CD4-positive, alpha-beta T cell (primary cell): Measurements from ENCODE around the gene ACMSD. TPM values are rescaled to one million over a fixed set of nuclear protein-coding genes. Genes with fewer than 3 reads are reported as not detected.

ENCODE experiments used
- ATAC-seq: fragments of 200-7000 bp; cut with Tn5 transposase; one replicate; pipeline ENCODE4 v1.10.0; 2022; ENCODE audit warnings: mild to moderate bottlenecking; ENCODE audit not compliant: poor library complexity
- CTCF ChIA-PET: fragments of 350-600 bp; sonication (Branson Sonifier 250); formaldehyde crosslinking; loops from one replicate; lab custom pipeline; 2021; ENCODE audit warnings: antibody characterized with exemption, inconsistent platforms; lab: Charles Lee
- POLR2A ChIA-PET: fragments of 350-600 bp; sonication (Branson Sonifier 250); formaldehyde crosslinking; loops from one replicate; lab custom pipeline; 2021; ENCODE audit warnings: antibody characterized with exemption, inconsistent platforms; lab: Charles Lee
- DNase-seq, 14 experiments: peaks; one replicate each; pipeline ENCODE4 v3.0.0-alpha.2; 2013 to 2020; ENCODE audit warnings: mixed read lengths in 2 of 14
- H3K27ac ChIP-seq, 2 donors: one replicate each; pipeline versions ENCODE4 v1.5.1 to v1.7.0; 2013; ENCODE audit warnings: low read length in 2 of 2, low read depth in 1 of 2, mild to moderate bottlenecking in 1 of 2
- H3K27me3 ChIP-seq, 2 experiments: 1 replicate in 1 of 2; 2 replicates in 1 of 2; pipeline versions ENCODE4 v1.6.1 to v1.7.0; 2013; ENCODE audit warnings: low read length in 2 of 2, control low read depth in 1 of 2, mild to moderate bottlenecking in 1 of 2, moderate library complexity in 1 of 2; ENCODE audit not compliant: insufficient read depth in 2 of 2, control insufficient read depth in 1 of 2
- H3K36me3 ChIP-seq: one replicate; pipeline ENCODE4 v1.6.1; 2013; ENCODE audit warnings: low read length, control low read depth; ENCODE audit not compliant: insufficient read depth
- H3K4me1 ChIP-seq: one replicate; pipeline ENCODE4 v1.6.1; 2013; ENCODE audit warnings: low read length, control low read depth; ENCODE audit not compliant: insufficient read depth
- H3K4me3 ChIP-seq: one replicate; pipeline ENCODE4 v1.5.1; 2013; ENCODE audit warnings: mild to moderate bottlenecking, low read length, moderate library complexity
- H3K9me3 ChIP-seq, 2 experiments: 1 replicate in 1 of 2; 2 replicates in 1 of 2; pipeline versions ENCODE4 v1.6.1 to v1.7.0; 2013; ENCODE audit warnings: low read length in 2 of 2, mild to moderate bottlenecking in 2 of 2, control low read depth in 1 of 2, moderate library complexity in 1 of 2; ENCODE audit not compliant: control insufficient read depth in 1 of 2, insufficient read depth in 1 of 2
- H3K27ac Mint-ChIP-seq: one replicate; pipeline ENCODE4 v1.8.0; 2020; ENCODE audit warnings: mixed read lengths
- H3K27me3 Mint-ChIP-seq: one replicate; pipeline ENCODE4 v1.8.0; 2021; ENCODE audit warnings: mixed read lengths
- H3K36me3 Mint-ChIP-seq: one replicate; pipeline ENCODE4 v1.8.0; 2021; ENCODE audit warnings: low read depth, mixed read lengths
- H3K4me1 Mint-ChIP-seq: one replicate; pipeline ENCODE4 v1.8.0; 2021; ENCODE audit warnings: low read depth, mixed read lengths
- H3K4me3 Mint-ChIP-seq: one replicate; pipeline ENCODE4 v1.8.0; 2020; ENCODE audit warnings: mild to moderate bottlenecking, mixed read lengths
- H3K9me3 Mint-ChIP-seq: one replicate; pipeline ENCODE4 v1.8.0; 2020; ENCODE audit warnings: mixed read lengths
- intact Hi-C, 2 experiments: fragments of 100-400 bp; cut with DNase I in 1 of 2; cut with micrococcal nuclease in 1 of 2; formaldehyde crosslinking; loops; one replicate each; pipeline versions ENCODE4 v1.15.1 to v1.9.0; 2023 to 2025; cut with DNase I, micrococcal nuclease
- polyA plus RNA-seq, 2 donors: library from polyadenylated mRNA; unstranded; fragments of 120-200 nt; gene quantifications; one replicate each; pipeline ENCODE4 v1.2.1, GENCODE V29; 2013
- total RNA-seq, 174 experiments: library from RNA in 2 of 174; stranded (reverse) in 2 of 174; gene quantifications; one replicate each; pipeline ENCODE4 v1.2.3 and lab custom pipeline; 2021 to 2026
- TF ChIP-seq, protein P1 (sequence below): fragments of 200-600 bp; IDR thresholded peaks from one replicate; pipeline ENCODE4 v1.8.0; 2022; ENCODE audit warnings: antibody characterized with exemption, mild to moderate bottlenecking

Gene ACMSD
- total RNA-seq: not detected
- polyA plus RNA-seq (2013, experiment 1 of 2): 0.44 TPM
- 0.53 TPM for polyA plus RNA-seq (2013, experiment 2 of 2)
- 0 to 0.09 (median 0) reads per million in 172 experiments for total RNA-seq (lab: John Stamatoyannopoulos, UW)

DNA sequence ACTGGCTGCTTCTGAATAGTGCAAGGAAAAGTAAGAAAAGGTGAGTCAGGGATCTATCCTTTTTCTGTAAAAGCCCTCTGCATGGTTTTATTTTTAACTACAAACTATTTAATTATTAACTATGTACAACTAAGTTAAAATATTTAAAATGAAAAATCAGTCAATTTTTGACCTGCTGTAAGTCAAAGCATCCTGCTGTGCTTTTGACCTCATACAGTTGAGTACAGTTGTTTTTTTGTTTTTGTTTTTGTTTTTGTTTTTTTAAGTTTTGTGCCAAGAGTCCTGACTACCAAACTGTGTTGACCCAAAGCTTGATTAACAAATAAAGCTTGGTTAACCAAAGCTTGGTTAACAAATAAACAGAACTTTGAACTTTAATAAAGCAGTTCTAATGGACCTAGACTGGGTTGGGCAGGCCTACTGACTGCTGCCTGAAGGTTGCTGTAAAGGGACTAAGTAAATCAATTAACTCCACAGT is at the start of gene ACMSD:
Gene ACMSD (plus strand): TSS at position 474 of the 478 bp plus-strand sequence. CDS start 67 bp downstream, outside the sequence.
- Histone ChIP-seq H3K36me3 (no peaks in the 10 kb centered on the region), H3K27me3 (peaks cover 0 to 8% of the 10 kb centered on the region in 2 experiments), H3K4me1 (no peaks in the 10 kb centered on the region), H3K4me3 (no peak within 1 kb of the TSS), H3K27ac (no peak within 1 kb of the TSS), H3K9me3 (peaks cover 0 to 6% of the 10 kb centered on the region in 2 experiments)
- DNase-seq: no peak
- TF ChIP-seq, protein P1, sequence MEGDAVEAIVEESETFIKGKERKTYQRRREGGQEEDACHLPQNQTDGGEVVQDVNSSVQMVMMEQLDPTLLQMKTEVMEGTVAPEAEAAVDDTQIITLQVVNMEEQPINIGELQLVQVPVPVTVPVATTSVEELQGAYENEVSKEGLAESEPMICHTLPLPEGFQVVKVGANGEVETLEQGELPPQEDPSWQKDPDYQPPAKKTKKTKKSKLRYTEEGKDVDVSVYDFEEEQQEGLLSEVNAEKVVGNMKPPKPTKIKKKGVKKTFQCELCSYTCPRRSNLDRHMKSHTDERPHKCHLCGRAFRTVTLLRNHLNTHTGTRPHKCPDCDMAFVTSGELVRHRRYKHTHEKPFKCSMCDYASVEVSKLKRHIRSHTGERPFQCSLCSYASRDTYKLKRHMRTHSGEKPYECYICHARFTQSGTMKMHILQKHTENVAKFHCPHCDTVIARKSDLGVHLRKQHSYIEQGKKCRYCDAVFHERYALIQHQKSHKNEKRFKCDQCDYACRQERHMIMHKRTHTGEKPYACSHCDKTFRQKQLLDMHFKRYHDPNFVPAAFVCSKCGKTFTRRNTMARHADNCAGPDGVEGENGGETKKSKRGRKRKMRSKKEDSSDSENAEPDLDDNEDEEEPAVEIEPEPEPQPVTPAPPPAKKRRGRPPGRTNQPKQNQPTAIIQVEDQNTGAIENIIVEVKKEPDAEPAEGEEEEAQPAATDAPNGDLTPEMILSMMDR: no peak
- Mint-ChIP-seq H3K4me1 (no peaks in the 10 kb centered on the region), H3K9me3 (peaks cover 11% of the 10 kb centered on the region), H3K4me3 (no peak within 1 kb of the TSS), H3K27me3 (peaks cover 18% of the 10 kb centered on the region), H3K27ac (no peak within 1 kb of the TSS), H3K36me3 (no peaks in the 10 kb centered on the region)
- intact Hi-C loops: no loop called here
- ChIA-PET POLR2A (no interaction called here), CTCF (no interaction called here)
- no peak for ATAC-seq

DNA sequence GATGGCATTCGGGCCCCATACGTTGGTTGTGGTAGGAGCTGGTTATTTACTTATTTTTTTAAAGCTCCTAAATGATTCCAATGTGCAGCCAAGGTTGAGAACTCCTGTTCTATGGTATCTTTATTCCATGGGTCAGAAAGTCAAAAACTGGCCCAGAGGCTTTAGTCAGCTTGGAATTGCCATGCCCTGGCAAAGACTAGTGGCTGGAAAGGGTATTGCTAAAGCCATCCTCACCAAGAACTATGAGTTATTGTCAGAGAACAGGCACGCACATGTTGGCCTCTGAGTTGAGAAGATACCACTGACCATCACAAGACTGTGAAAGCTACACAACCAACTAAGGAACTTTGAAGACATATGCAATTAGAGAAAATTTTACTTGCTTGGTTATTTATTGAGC is 47.9 kb upstream of the ACMSD start:
- no peak overlapping the region for H3K4me3 ChIP-seq
- no peak overlapping the region for H3K4me3 Mint-ChIP-seq
- no peak for ATAC-seq
- no peaks in the 10 kb centered on the region for H3K36me3 Mint-ChIP-seq
- DNase-seq: no peak
- intact Hi-C loops: no loop called here
- H3K27ac ChIP-seq: no peak overlapping the region
- no peaks in the 10 kb centered on the region for H3K4me1 ChIP-seq
- no peaks in the 10 kb centered on the region for H3K4me1 Mint-ChIP-seq
- peaks cover 0 to 7% of the 10 kb centered on the region in 2 experiments for H3K27me3 ChIP-seq
- TF ChIP-seq, protein P1: no peak
- ChIA-PET POLR2A (no interaction called here), CTCF (no interaction called here)
- H3K27ac Mint-ChIP-seq: no peak overlapping the region
- H3K36me3 ChIP-seq: no peaks in the 10 kb centered on the region
- no peaks in the 10 kb centered on the region for H3K9me3 ChIP-seq
- H3K27me3 Mint-ChIP-seq: peaks cover 7% of the 10 kb centered on the region
- no peaks in the 10 kb centered on the region for H3K9me3 Mint-ChIP-seq

DNA sequence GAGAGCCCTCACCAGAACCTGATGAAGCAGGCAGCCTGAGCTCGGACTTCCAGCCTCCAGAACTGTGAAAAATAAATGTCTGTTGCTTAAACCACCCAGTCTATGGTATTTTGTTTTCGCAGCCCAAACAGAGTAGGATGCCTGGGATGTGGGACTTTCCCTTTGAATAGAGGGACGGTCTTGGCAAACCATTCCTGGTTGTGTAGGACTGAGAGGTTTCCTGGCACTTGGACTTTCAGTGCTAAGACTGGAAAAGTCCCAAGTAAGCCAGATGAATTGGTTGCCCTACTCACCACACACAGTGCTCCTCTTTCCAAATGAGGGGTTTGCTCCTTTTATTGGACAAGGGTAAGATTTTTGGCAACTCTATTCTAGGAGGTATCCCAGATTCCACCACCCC is 46.8 kb upstream of the ACMSD start:
- Mint-ChIP-seq H3K4me1 (no peaks in the 10 kb centered on the region), H3K9me3 (no peaks in the 10 kb centered on the region), H3K27me3 (peaks cover 7% of the 10 kb centered on the region), H3K27ac (no peak overlapping the region), H3K4me3 (no peak overlapping the region), H3K36me3 (no peaks in the 10 kb centered on the region)
- no peak for ATAC-seq
- intact Hi-C loops: no loop called here
- CTCF ChIA-PET: no interaction called here
- Histone ChIP-seq H3K27ac (no peak overlapping the region), H3K4me3 (no peak overlapping the region), H3K4me1 (no peaks in the 10 kb centered on the region), H3K36me3 (no peaks in the 10 kb centered on the region), H3K27me3 (peaks cover 0 to 7% of the 10 kb centered on the region in 2 experiments), H3K9me3 (no peaks in the 10 kb centered on the region)
- TF ChIP-seq, protein P1: no peak
- POLR2A ChIA-PET: no interaction called here
- no peak for DNase-seq
